Endodermal cell (in vitro differentiated cells): Measurements from ENCODE around the gene TARBP2. TPM values are rescaled to one million over a fixed set of nuclear protein-coding genes. Genes with fewer than 3 reads are reported as not detected.

Experiments
- DNase-seq: peaks from one replicate; pipeline ENCODE4 v3.0.0-alpha.2; 2017
- H3K27ac ChIP-seq: 2 replicates; pipeline ENCODE4 v1.5.1; 2013; ENCODE audit warnings: mild to moderate bottlenecking, low read depth, low read length, moderate library complexity
- H3K27me3 ChIP-seq: 2 replicates; pipeline ENCODE4 v1.6.1; 2013; ENCODE audit warnings: mild to moderate bottlenecking, low read length, moderate library complexity; ENCODE audit not compliant: insufficient read depth, control insufficient read depth, poor library complexity, severe bottlenecking
- H3K36me3 ChIP-seq: 2 replicates; pipeline ENCODE4 v1.7.0; 2013; ENCODE audit warnings: mild to moderate bottlenecking, low read length, moderate library complexity; ENCODE audit not compliant: control insufficient read depth, insufficient read depth
- H3K4me1 ChIP-seq: one replicate; pipeline ENCODE4 v1.7.0; 2013; ENCODE audit warnings: low read length; ENCODE audit not compliant: control insufficient read depth, insufficient read depth
- H3K4me3 ChIP-seq: 2 replicates; pipeline ENCODE4 v1.5.1; 2013; ENCODE audit warnings: mild to moderate bottlenecking, low read length, moderate library complexity
- H3K9ac ChIP-seq: 2 replicates; pipeline ENCODE4 v1.6.1; 2013; ENCODE audit warnings: mild to moderate bottlenecking, low read length, moderate library complexity; ENCODE audit not compliant: poor library complexity, severe bottlenecking; ENCODE audit errors: extremely low read depth
- H3K9me3 ChIP-seq: 2 replicates; pipeline ENCODE4 v1.6.1; 2013; ENCODE audit warnings: mild to moderate bottlenecking, low read length, moderate library complexity; ENCODE audit not compliant: control insufficient read depth
- H3K27ac Mint-ChIP-seq: 2 replicates; pipeline ENCODE4 v1.8.0; 2020; ENCODE audit warnings: mixed read lengths
- H3K27me3 Mint-ChIP-seq: 2 replicates; pipeline ENCODE4 v1.8.0; 2021; ENCODE audit warnings: mild to moderate bottlenecking, mixed read lengths; ENCODE audit not compliant: insufficient read depth
- H3K36me3 Mint-ChIP-seq: 2 replicates; pipeline ENCODE4 v1.8.0; 2020; ENCODE audit warnings: low read depth, mixed read lengths
- H3K4me1 Mint-ChIP-seq: 2 replicates; pipeline ENCODE4 v1.8.0; 2020; ENCODE audit warnings: mixed read lengths
- H3K4me3 Mint-ChIP-seq: 2 replicates; pipeline ENCODE4 v1.8.0; 2020; ENCODE audit warnings: mild to moderate bottlenecking, moderate library complexity, mixed read lengths
- H3K9me3 Mint-ChIP-seq: 2 replicates; pipeline ENCODE4 v1.8.0; 2020; ENCODE audit warnings: mild to moderate bottlenecking, mixed read lengths
- CTCF ChIP-seq: fragments of 200-600 bp; sonication (generic); conservative IDR thresholded peaks from 2 replicates; pipeline ENCODE4 v1.5.0; 2021; ENCODE audit warnings: antibody characterized with exemption, mild to moderate bottlenecking
- WGBS, 2 experiments: methylation state at CpG; one replicate each; pipeline versions ENCODE4 v1.1.5 to v1.1.7; 2013; ENCODE audit warnings: missing lambda C conversion rate in 2 of 2, mixed read lengths in 1 of 2; ENCODE audit not compliant: insufficient coverage in 1 of 2, insufficient read length in 1 of 2; 5-methylcytosine and 5-hydroxymethylcytosine counted together
- total RNA-seq, 2 donors: library from RNA; stranded (reverse); fragmentation: NEBNext Ultra II Directional in 1 of 2; extraction: Animal tissue kit (Norgen Biotek cat#: 25700) in 1 of 2; gene quantifications; 2 replicates in 1 of 2; 3 replicates in 1 of 2; pipeline ENCODE4 v1.2.1, GENCODE V29; 2021

TARBP2 gene
- total RNA-seq, 2 donors from 2014 or later, result 48.4 to 60.3 TPM

- Histone ChIP-seq H3K27ac (no peak overlapping the region), H3K36me3 (peaks cover 65% of the 10 kb centered on the region), H3K9ac (no peak overlapping the region), H3K4me1 (no peaks in the 10 kb centered on the region), H3K27me3 (no peaks in the 10 kb centered on the region), H3K9me3 (no peaks in the 10 kb centered on the region), H3K4me3 (no peak overlapping the region)
- no peak for DNase-seq
- 85 to 100% methylated on average over 2 to 3 of the region's 3 CpGs for WGBS, 2 experiments
- no peak for TF ChIP-seq CTCF
- Mint-ChIP-seq H3K4me1 (no peaks in the 10 kb centered on the region), H3K4me3 (no peak overlapping the region), H3K27ac (no peak overlapping the region), H3K27me3 (no peaks in the 10 kb centered on the region), H3K36me3 (peaks cover 60% of the 10 kb centered on the region), H3K9me3 (no peaks in the 10 kb centered on the region)
Measured at GRCh38 chr12:53523131-53523530, 22.0 kb downstream of the TARBP2 start.

GRCh38 chr12:53524476-53524875 lies 23.4 kb downstream of the TARBP2 start:
- Histone ChIP-seq H3K27ac (no peak overlapping the region), H3K4me1 (no peaks in the 10 kb centered on the region), H3K4me3 (no peak overlapping the region), H3K36me3 (peaks cover 55% of the 10 kb centered on the region), H3K9me3 (no peaks in the 10 kb centered on the region), H3K27me3 (no peaks in the 10 kb centered on the region), H3K9ac (no peak overlapping the region)
- Mint-ChIP-seq H3K9me3 (no peaks in the 10 kb centered on the region), H3K27me3 (no peaks in the 10 kb centered on the region), H3K4me1 (no peaks in the 10 kb centered on the region), H3K4me3 (no peak overlapping the region), H3K36me3 (peaks cover 59% of the 10 kb centered on the region), H3K27ac (no peak overlapping the region)
- no peak for TF ChIP-seq CTCF
- 96 to 99% methylated on average over 5 to 13 of the region's 13 CpGs for WGBS, 2 experiments
- DNase-seq, result no peak

GRCh38 chr12:53530061-53530460 lies 29.0 kb downstream of the TARBP2 start:
- H3K27ac ChIP-seq, result no peak overlapping the region

More at GRCh38 chr12:53530061-53530460, 29.0 kb downstream of the TARBP2 start:
- Histone ChIP-seq H3K9me3 (no peaks in the 10 kb centered on the region), H3K27me3 (no peaks in the 10 kb centered on the region), H3K4me3 (no peak overlapping the region), H3K4me1 (no peaks in the 10 kb centered on the region), H3K9ac (no peak overlapping the region), H3K36me3 (peaks cover 53% of the 10 kb centered on the region)
- Mint-ChIP-seq H3K27me3 (no peaks in the 10 kb centered on the region), H3K4me3 (no peak overlapping the region), H3K36me3 (peaks cover 56% of the 10 kb centered on the region), H3K27ac (no peak overlapping the region), H3K9me3 (no peaks in the 10 kb centered on the region), H3K4me1 (no peaks in the 10 kb centered on the region)
- no peak for TF ChIP-seq CTCF
- 100% methylated on average over 2 of the region's 2 CpGs for WGBS, 2 experiments
- DNase-seq, result no peak
